ENCODE data around the gene LMAN2. TPM values are rescaled to one million over a fixed set of nuclear protein-coding genes. Genes with fewer than 3 reads are reported as not detected.
A peak's percentile ranks its signal among the peaks of the same experiment; 100 is the strongest.

LMAN2 gene
- total RNA-seq, 5 donors from 2014 or later (not counting 1 experiment from before 2014, with no cell fraction given) = 67.2 to 122 (median 106) TPM

- Histone ChIP-seq H3K36me3 (ENCODE audit: control insufficient read depth in 2 of 2, extremely low read depth in 1 of 2, insufficient read depth in 1 of 2, low read length in 1 of 2) (peaks cover 24 to 72% of the 10 kb centered on the region in 2 donors), H3K27ac (ENCODE audit: low read length) (peak overlapping the region; percentile 21), H3K9me3 (no peaks in the 10 kb centered on the region), H3K27me3 (replicated peaks in 1 of 2; ENCODE audit: control insufficient read depth in 2 of 2, extremely low read depth in 1 of 2, insufficient read depth in 2 of 2, low read length in 1 of 2) (no peaks in the 10 kb centered on the region), H3K4me3 (ENCODE audit: control insufficient read depth in 1 of 2, extremely low read depth in 1 of 2, low read length in 1 of 2) (no peak overlapping the region), H3K4me1 (ENCODE audit: control insufficient read depth in 1 of 2, extremely low read depth in 1 of 2, insufficient read depth in 2 of 2, low read length in 2 of 2) (peaks cover 0 to 15% of the 10 kb centered on the region in 2 experiments)
- peaks cover 0 to 7% (median 0%) of the 10 kb centered on the region in 3 donors for H3K9me3 Mint-ChIP-seq
- peak in 1 of 35 experiments; percentile 17 for DNase-seq
- H3K27me3 Mint-ChIP-seq = no peaks in the 10 kb centered on the region
- H3K4me1 Mint-ChIP-seq = peaks cover 17 to 25% (median 23%) of the 10 kb centered on the region in 3 donors
- peaks cover 46% of the 10 kb centered on the region for H3K36me3 Mint-ChIP-seq
- H3K4me3 Mint-ChIP-seq = no peak overlapping the region
- POLR2A ChIA-PET = no interaction called here
- ATAC-seq (replicated peaks in 1 of 4) = no peak
- WGBS (ENCODE audit: insufficient coverage) = 77% methylated on average over 9 of the region's 11 CpGs
- peak overlapping the region in 1 of 2 donors; percentile 63 for H3K27ac Mint-ChIP-seq
- CTCF ChIA-PET = interaction anchor here in 1 of 2 donors (0.6 kb wide), 1 partner anchor 159 kb away, joined by 3 read pairs; no protein-coding TSS in a partner anchor
Observed at GRCh38 chr5:177339107-177339638, 12.3 kb downstream of the LMAN2 start.

- peaks cover 0 to 15% of the 10 kb centered on the region in 2 experiments for H3K4me1 ChIP-seq (ENCODE audit: control insufficient read depth in 1 of 2, extremely low read depth in 1 of 2, insufficient read depth in 2 of 2, low read length in 2 of 2)
- H3K36me3 ChIP-seq (ENCODE audit: control insufficient read depth in 2 of 2, extremely low read depth in 1 of 2, insufficient read depth in 1 of 2, low read length in 1 of 2) = peaks cover 24 to 77% of the 10 kb centered on the region in 2 donors
- Mint-ChIP-seq H3K9me3 (peaks cover 0 to 7% (median 0%) of the 10 kb centered on the region in 3 donors), H3K36me3 (peaks cover 49% of the 10 kb centered on the region), H3K4me3 (no peak overlapping the region), H3K4me1 (peaks cover 13 to 23% (median 23%) of the 10 kb centered on the region in 3 donors), H3K27ac (no peak overlapping the region), H3K27me3 (no peaks in the 10 kb centered on the region)
- peak overlapping the region; percentile 21 for H3K27ac ChIP-seq (ENCODE audit: low read length)
- 95% methylated on average over 9 of the region's 22 CpGs for WGBS (ENCODE audit: insufficient coverage)
- H3K4me3 ChIP-seq (ENCODE audit: control insufficient read depth in 1 of 2, extremely low read depth in 1 of 2, low read length in 1 of 2) = no peak overlapping the region
- ATAC-seq (replicated peaks in 1 of 4) (no peak), DNase-seq (no peak)
- POLR2A ChIA-PET = interaction anchor here in 1 of 2 donors (0.5 kb wide), 1 partner anchor 18 kb away, joined by 3 read pairs; no protein-coding TSS in a partner anchor
- CTCF ChIA-PET = interaction anchor here in 1 of 2 donors (0.6 kb wide), 1 partner anchor 160 kb away, joined by 3 read pairs; no protein-coding TSS in a partner anchor
- H3K9me3 ChIP-seq = no peaks in the 10 kb centered on the region
- no peaks in the 10 kb centered on the region for H3K27me3 ChIP-seq (replicated peaks in 1 of 2; ENCODE audit: control insufficient read depth in 2 of 2, extremely low read depth in 1 of 2, insufficient read depth in 2 of 2, low read length in 1 of 2)
Observed at GRCh38 chr5:177338251-177339106, 13.0 kb downstream of the LMAN2 start.

- Histone ChIP-seq H3K36me3 (ENCODE audit: control insufficient read depth in 2 of 2, extremely low read depth in 1 of 2, insufficient read depth in 1 of 2, low read length in 1 of 2) (peaks cover 34 to 84% of the 10 kb centered on the region in 2 donors), H3K27ac (ENCODE audit: low read length) (no peak overlapping the region), H3K4me1 (ENCODE audit: control insufficient read depth in 1 of 2, extremely low read depth in 1 of 2, insufficient read depth in 2 of 2, low read length in 2 of 2) (peaks cover 0 to 18% of the 10 kb centered on the region in 2 experiments), H3K27me3 (replicated peaks in 1 of 2; ENCODE audit: control insufficient read depth in 2 of 2, extremely low read depth in 1 of 2, insufficient read depth in 2 of 2, low read length in 1 of 2) (no peaks in the 10 kb centered on the region), H3K9me3 (no peaks in the 10 kb centered on the region), H3K4me3 (ENCODE audit: control insufficient read depth in 1 of 2, extremely low read depth in 1 of 2, low read length in 1 of 2) (no peak overlapping the region)
- no peaks in the 10 kb centered on the region for H3K27me3 Mint-ChIP-seq
- peaks cover 47% of the 10 kb centered on the region for H3K36me3 Mint-ChIP-seq
- ATAC-seq (replicated peaks in 1 of 4) = no peak
- 96% methylated on average over 31 of the region's 36 CpGs for WGBS (ENCODE audit: insufficient coverage)
- ChIA-PET CTCF (no interaction called here), POLR2A (interaction anchor here in 1 of 2 donors (0.6 kb wide), 1 partner anchor 10 kb away, joined by 3 read pairs; no protein-coding TSS in a partner anchor)
- H3K9me3 Mint-ChIP-seq = peaks cover 0 to 7% (median 0%) of the 10 kb centered on the region in 3 donors
- no peak overlapping the region for H3K27ac Mint-ChIP-seq
- peaks cover 10 to 21% (median 19%) of the 10 kb centered on the region in 3 donors for H3K4me1 Mint-ChIP-seq
- no peak overlapping the region for H3K4me3 Mint-ChIP-seq
- no peak for DNase-seq
Observed at GRCh38 chr5:177336603-177337494, 14.6 kb downstream of the LMAN2 start.

- whole genome bisulfite sequencing (ENCODE audit: insufficient coverage) = 72% methylated on average over 11 of the region's 12 CpGs
- Histone ChIP-seq H3K4me3 (ENCODE audit: control insufficient read depth in 1 of 2, extremely low read depth in 1 of 2, low read length in 1 of 2) (no peak overlapping the region), H3K4me1 (ENCODE audit: control insufficient read depth in 1 of 2, extremely low read depth in 1 of 2, insufficient read depth in 2 of 2, low read length in 2 of 2) (peaks cover 0 to 25% of the 10 kb centered on the region in 2 experiments), H3K36me3 (ENCODE audit: control insufficient read depth in 2 of 2, extremely low read depth in 1 of 2, insufficient read depth in 1 of 2, low read length in 1 of 2) (peaks cover 37 to 84% of the 10 kb centered on the region in 2 donors), H3K9me3 (no peaks in the 10 kb centered on the region), H3K27ac (ENCODE audit: low read length) (no peak overlapping the region), H3K27me3 (replicated peaks in 1 of 2; ENCODE audit: control insufficient read depth in 2 of 2, extremely low read depth in 1 of 2, insufficient read depth in 2 of 2, low read length in 1 of 2) (no peaks in the 10 kb centered on the region)
- DNase-seq = peak in 1 of 35 experiments; percentile 32
- Mint-ChIP-seq H3K27ac (no peak overlapping the region), H3K27me3 (no peaks in the 10 kb centered on the region), H3K9me3 (peaks cover 0 to 7% (median 0%) of the 10 kb centered on the region in 3 donors), H3K4me3 (no peak overlapping the region), H3K4me1 (peaks cover 10 to 20% (median 17%) of the 10 kb centered on the region in 3 donors), H3K36me3 (peaks cover 40% of the 10 kb centered on the region)
- POLR2A ChIA-PET = no interaction called here
- CTCF ChIA-PET = no interaction called here
- ATAC-seq (replicated peaks in 1 of 4) = peak in 3 of 4 experiments; percentile 41 to 62 (median 53)
Observed at GRCh38 chr5:177336112-177336511, 15.4 kb downstream of the LMAN2 start.

- Histone ChIP-seq H3K27me3 (replicated peaks in 1 of 2; ENCODE audit: control insufficient read depth in 2 of 2, extremely low read depth in 1 of 2, insufficient read depth in 2 of 2, low read length in 1 of 2) (no peaks in the 10 kb centered on the region), H3K36me3 (ENCODE audit: control insufficient read depth in 2 of 2, extremely low read depth in 1 of 2, insufficient read depth in 1 of 2, low read length in 1 of 2) (peaks cover 37 to 85% of the 10 kb centered on the region in 2 donors), H3K4me1 (ENCODE audit: control insufficient read depth in 1 of 2, extremely low read depth in 1 of 2, insufficient read depth in 2 of 2, low read length in 2 of 2) (peaks cover 0 to 28% of the 10 kb centered on the region in 2 experiments), H3K9me3 (no peaks in the 10 kb centered on the region), H3K4me3 (ENCODE audit: control insufficient read depth in 1 of 2, extremely low read depth in 1 of 2, low read length in 1 of 2) (no peak overlapping the region), H3K27ac (ENCODE audit: low read length) (no peak overlapping the region)
- H3K36me3 Mint-ChIP-seq = peaks cover 42% of the 10 kb centered on the region
- no peak overlapping the region for H3K27ac Mint-ChIP-seq
- H3K9me3 Mint-ChIP-seq = peaks cover 0 to 7% (median 0%) of the 10 kb centered on the region in 3 donors
- CTCF ChIA-PET = no interaction called here
- no peak overlapping the region for H3K4me3 Mint-ChIP-seq
- no peak for DNase-seq
- H3K4me1 Mint-ChIP-seq = peaks cover 10 to 20% (median 17%) of the 10 kb centered on the region in 3 donors
- H3K27me3 Mint-ChIP-seq = no peaks in the 10 kb centered on the region
- ATAC-seq (replicated peaks in 1 of 4) = no peak
- POLR2A ChIA-PET = no interaction called here
- 98% methylated on average over 7 of the region's 7 CpGs for WGBS (ENCODE audit: insufficient coverage)
Observed at GRCh38 chr5:177335701-177336065, 15.8 kb downstream of the LMAN2 start.

Measured in T-cell (primary cell).